HepG2 (cell line): Measurements from ENCODE around the gene PIP5KL1. TPM values are rescaled to one million over a fixed set of nuclear protein-coding genes. Genes with fewer than 3 reads are reported as not detected.
A peak's percentile ranks its signal among the peaks of the same experiment; 100 is the strongest.

Source experiments
- CTCF ChIP-seq: sonication (generic); formaldehyde crosslinking; IDR thresholded peaks from 2 replicates; pipeline ENCODE4 v1.5.0; 2020; ENCODE audit warnings: mild to moderate bottlenecking, missing genetic modification reagents, moderate library complexity
- HOXA5 ChIP-seq: sonication (generic); formaldehyde crosslinking; IDR thresholded peaks from 2 replicates; pipeline ENCODE4 v1.4.0; 2020; ENCODE audit warnings: missing genetic modification reagents
- MAX ChIP-seq: IDR thresholded peaks from 2 replicates; pipeline ENCODE4 v1.6.1; 2012; ENCODE audit warnings: inconsistent platforms
- MED8 ChIP-seq: sonication (generic); formaldehyde crosslinking; IDR thresholded peaks from 2 replicates; pipeline ENCODE4 v1.8.1; 2023; ENCODE audit warnings: mild to moderate bottlenecking, missing genetic modification reagents; ENCODE audit not compliant: insufficient replicate concordance
- MTA3 ChIP-seq: sonication (generic); formaldehyde crosslinking; IDR thresholded peaks from 2 replicates; pipeline ENCODE4 v1.4.0; 2020; ENCODE audit warnings: missing genetic modification reagents
- PREB ChIP-seq: sonication (generic); formaldehyde crosslinking; IDR thresholded peaks from 2 replicates; pipeline ENCODE4 v1.4.0; 2020; ENCODE audit warnings: missing genetic modification reagents
- REPIN1 ChIP-seq: sonication (generic); formaldehyde crosslinking; IDR thresholded peaks from 2 replicates; pipeline ENCODE4 v1.8.0; 2022; ENCODE audit warnings: missing genetic modification reagents, low read depth, mild to moderate bottlenecking, borderline replicate concordance
- RFX5 ChIP-seq: IDR thresholded peaks from 2 replicates; pipeline ENCODE4 v1.6.1; 2011; ENCODE audit warnings: low read depth, low read length, improper control_type of control experiment
- SETDB1 ChIP-seq: sonication (generic); formaldehyde crosslinking; IDR thresholded peaks from 2 replicates; pipeline ENCODE4 v1.5.1; 2020; ENCODE audit warnings: missing genetic modification reagents, mild to moderate bottlenecking, borderline replicate concordance
- SIN3A ChIP-seq: IDR thresholded peaks from 2 replicates; pipeline ENCODE4 v1.6.1; 2011; ENCODE audit warnings: low read depth, mild to moderate bottlenecking, control low read depth, low read length, borderline replicate concordance
- SOX5 ChIP-seq: IDR thresholded peaks from 2 replicates; pipeline ENCODE4 v1.6.1; 2016; ENCODE audit warnings: borderline replicate concordance
- STAT6 ChIP-seq: sonication (generic); formaldehyde crosslinking; IDR thresholded peaks from 2 replicates; pipeline ENCODE4 v1.4.0; 2020; ENCODE audit warnings: missing genetic modification reagents, mild to moderate bottlenecking, borderline replicate concordance
- TFAP4 ChIP-seq: sonication (generic); IDR thresholded peaks from 2 replicates; pipeline ENCODE4 v1.6.1; 2016; ENCODE audit warnings: low read depth, borderline replicate concordance
- ZFAT ChIP-seq: sonication (generic); formaldehyde crosslinking; conservative IDR thresholded peaks from 2 replicates; pipeline ENCODE4 v1.8.1; 2023; ENCODE audit warnings: missing genetic modification reagents, inconsistent platforms
- ZIK1 ChIP-seq: sonication (generic); formaldehyde crosslinking; IDR thresholded peaks from 2 replicates; pipeline ENCODE4 v1.5.0; 2020; ENCODE audit warnings: mild to moderate bottlenecking, low read depth, missing genetic modification reagents, borderline replicate concordance
- ZKSCAN5 ChIP-seq: sonication (generic); formaldehyde crosslinking; IDR thresholded peaks from 2 replicates; pipeline ENCODE4 v1.5.1; 2020; ENCODE audit warnings: mild to moderate bottlenecking, missing genetic modification reagents
- ZMAT3 ChIP-seq: sonication (generic); formaldehyde crosslinking; conservative IDR thresholded peaks from 2 replicates; pipeline ENCODE4 v1.7.0; 2021; ENCODE audit warnings: missing genetic modification reagents
- ZNF143 ChIP-seq: sonication (generic); formaldehyde crosslinking; IDR thresholded peaks from 2 replicates; pipeline ENCODE4 v1.4.0; 2020; ENCODE audit warnings: missing genetic modification reagents
- ZNF354B ChIP-seq: sonication (generic); formaldehyde crosslinking; IDR thresholded peaks from 2 replicates; pipeline ENCODE4 v1.8.0; 2022; ENCODE audit warnings: mild to moderate bottlenecking, missing genetic modification reagents
- ZNF703 ChIP-seq: sonication (generic); formaldehyde crosslinking; IDR thresholded peaks from 2 replicates; pipeline ENCODE4 v1.5.1; 2020; ENCODE audit warnings: missing genetic modification reagents, mild to moderate bottlenecking, moderate library complexity, borderline replicate concordance
- ZNF737 ChIP-seq: sonication (generic); formaldehyde crosslinking; IDR thresholded peaks from 2 replicates; pipeline ENCODE4 v1.5.0; 2020; ENCODE audit warnings: missing genetic modification reagents, mild to moderate bottlenecking, borderline replicate concordance
- ZNF773 ChIP-seq: sonication (generic); formaldehyde crosslinking; IDR thresholded peaks from 2 replicates; pipeline ENCODE4 v1.4.0; 2020; ENCODE audit warnings: missing genetic modification reagents, borderline replicate concordance
- polyA plus RNA-seq, 8 experiments: library from polyadenylated mRNA; depleted of rRNA in 3 of 8; stranded (reverse) in 7 of 8; unstranded in 1 of 8; fragments of >200 nt; fragmentation: Illumina TruSeq in 4 of 8; extraction: Trizol in 4 of 8; gene quantifications; 2 replicates each; pipeline versions ENCODE4 v1.2.1 to v1.2.3, GENCODE V29; 2011 to 2016; ENCODE audit warnings: low read depth in 4 of 8, missing spikeins in 1 of 8, mixed read lengths in 1 of 8; ENCODE audit not compliant: insufficient read depth in 1 of 8
- total RNA-seq, 5 experiments: library from RNA; depleted of rRNA; stranded (reverse); fragments of >200 nt; fragmentation: Illumina TruSeq; extraction: Trizol; gene quantifications; 2 replicates each; pipeline ENCODE4 v1.2.3, GENCODE V29; 2016; ENCODE audit warnings: low read depth in 1 of 5
- TF ChIP-seq, protein P1 (sequence below): sonication (generic); formaldehyde crosslinking; IDR thresholded peaks from 2 replicates; pipeline ENCODE4 v1.8.0; 2022; ENCODE audit warnings: missing genetic modification reagents, mild to moderate bottlenecking, borderline replicate concordance

PIP5KL1 gene
- total and polyA plus RNA-seq, 2 of the 13 experiments (the other 11 are each of a cell fraction or from before 2014, with no cell fraction given) = 0.20 to 0.49 TPM

GRCh38 chr9:127877566-127877998 lies 53.0 kb downstream of the PIP5KL1 start, which contains the start of gene AK1 (continued):
- TF ChIP-seq SETDB1 (CRISPR knock-in tag) = no peak
- TF ChIP-seq PREB (CRISPR knock-in tag) = no peak
- TF ChIP-seq HOXA5 (CRISPR knock-in tag) = no peak
- TF ChIP-seq ZNF703 (CRISPR knock-in tag) = no peak
- TF ChIP-seq, protein P1, sequence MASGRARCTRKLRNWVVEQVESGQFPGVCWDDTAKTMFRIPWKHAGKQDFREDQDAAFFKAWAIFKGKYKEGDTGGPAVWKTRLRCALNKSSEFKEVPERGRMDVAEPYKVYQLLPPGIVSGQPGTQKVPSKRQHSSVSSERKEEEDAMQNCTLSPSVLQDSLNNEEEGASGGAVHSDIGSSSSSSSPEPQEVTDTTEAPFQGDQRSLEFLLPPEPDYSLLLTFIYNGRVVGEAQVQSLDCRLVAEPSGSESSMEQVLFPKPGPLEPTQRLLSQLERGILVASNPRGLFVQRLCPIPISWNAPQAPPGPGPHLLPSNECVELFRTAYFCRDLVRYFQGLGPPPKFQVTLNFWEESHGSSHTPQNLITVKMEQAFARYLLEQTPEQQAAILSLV = 0 out of 2 replicates have a peak, but pooled peaks have one; percentile 64
- no peak for TF ChIP-seq ZIK1 (CRISPR knock-in tag)
- peak; percentile 62 for TF ChIP-seq MAX
- TF ChIP-seq ZKSCAN5 (CRISPR knock-in tag) = no peak
- 0 out of 2 replicates have a peak, but pooled peaks have one; percentile 62 for TF ChIP-seq SIN3A
- TF ChIP-seq ZNF737 = no peak
- TF ChIP-seq MTA3 (CRISPR knock-in tag) = no peak
- TF ChIP-seq ZNF773 (CRISPR knock-in tag) = no peak
- no peak; the same call in 1 of the 2 replicates for TF ChIP-seq ZMAT3 (CRISPR knock-in tag)
- no peak for TF ChIP-seq CTCF (CRISPR knock-in tag)
- no peak for TF ChIP-seq ZFAT (CRISPR knock-in tag)
- no peak for TF ChIP-seq RFX5
- no peak for TF ChIP-seq MED8
- peak; percentile 89 for TF ChIP-seq ZNF143 (CRISPR knock-in tag)
- no peak for TF ChIP-seq TFAP4
- TF ChIP-seq SOX5 = 0 out of 2 replicates have a peak, but pooled peaks have one; percentile 13
- 0 out of 2 replicates have a peak, but pooled peaks have one; percentile 41 for TF ChIP-seq REPIN1 (CRISPR knock-in tag)
- TF ChIP-seq ZNF354B (CRISPR knock-in tag) = no peak
- TF ChIP-seq STAT6 (CRISPR knock-in tag) = no peak
